Measurements from ENCODE around the gene VWF.

GRCh38 chr12:6172862-6173261 lies 48.4 kb upstream of the VWF start:
- TF ChIP-seq CTCF (IDR thresholded peaks at IDR 0.05): no peak
- TF ChIP-seq POLR2A (IDR thresholded peaks at IDR 0.05): no peak
